ENCODE measurements around the gene NFIA.
A peak's percentile ranks its signal among the peaks of the same experiment; 100 is the strongest.

Gene NFIA

GRCh38 chr1:61082311-61083012 is at the start of gene NFIA:
TSS of gene NFIA (plus strand) at chr1:61082561.
- DNase-seq, result peak; percentile 45

GRCh38 chr1:61035880-61036279 is 46.5 kb upstream of the NFIA start:
- DNase-seq, result no peak

DNA sequence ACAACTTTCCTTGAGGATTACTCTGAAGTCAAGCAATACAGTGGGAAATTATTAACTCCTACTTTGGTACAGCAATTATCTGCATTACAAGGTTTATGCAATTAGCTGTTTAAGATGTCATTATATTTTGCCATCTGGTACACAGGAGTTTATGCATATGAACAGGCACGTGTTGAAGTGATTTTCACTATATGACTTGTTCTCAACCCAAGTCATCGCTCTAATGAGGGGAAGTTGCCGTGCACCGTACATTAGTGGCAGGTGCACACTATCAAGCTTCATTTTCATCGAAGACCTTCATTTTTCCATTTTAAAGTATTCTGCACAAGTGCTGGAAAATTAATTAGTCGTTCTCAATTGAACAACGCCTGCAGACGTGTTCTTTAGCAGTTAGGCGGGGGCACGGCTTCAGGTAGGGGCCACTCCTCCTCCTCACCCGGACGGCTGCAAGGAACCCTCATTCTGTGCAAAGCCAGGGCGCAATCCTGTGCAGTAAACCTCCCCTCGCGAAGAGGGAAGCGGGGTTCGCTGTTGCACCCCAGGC is 39.8 kb upstream of the NFIA start:
- DNase-seq, result peak; percentile 68

- DNase-seq, result peak; percentile 92
Observed at GRCh38 chr1:61043010-61043820, 39.1 kb upstream of the NFIA start.

GRCh38 chr1:61046434-61046833 is 35.9 kb upstream of the NFIA start:
- DNase-seq, result no peak

GRCh38 chr1:61047061-61047460 is 35.3 kb upstream of the NFIA start:
- no peak for DNase-seq

DNA sequence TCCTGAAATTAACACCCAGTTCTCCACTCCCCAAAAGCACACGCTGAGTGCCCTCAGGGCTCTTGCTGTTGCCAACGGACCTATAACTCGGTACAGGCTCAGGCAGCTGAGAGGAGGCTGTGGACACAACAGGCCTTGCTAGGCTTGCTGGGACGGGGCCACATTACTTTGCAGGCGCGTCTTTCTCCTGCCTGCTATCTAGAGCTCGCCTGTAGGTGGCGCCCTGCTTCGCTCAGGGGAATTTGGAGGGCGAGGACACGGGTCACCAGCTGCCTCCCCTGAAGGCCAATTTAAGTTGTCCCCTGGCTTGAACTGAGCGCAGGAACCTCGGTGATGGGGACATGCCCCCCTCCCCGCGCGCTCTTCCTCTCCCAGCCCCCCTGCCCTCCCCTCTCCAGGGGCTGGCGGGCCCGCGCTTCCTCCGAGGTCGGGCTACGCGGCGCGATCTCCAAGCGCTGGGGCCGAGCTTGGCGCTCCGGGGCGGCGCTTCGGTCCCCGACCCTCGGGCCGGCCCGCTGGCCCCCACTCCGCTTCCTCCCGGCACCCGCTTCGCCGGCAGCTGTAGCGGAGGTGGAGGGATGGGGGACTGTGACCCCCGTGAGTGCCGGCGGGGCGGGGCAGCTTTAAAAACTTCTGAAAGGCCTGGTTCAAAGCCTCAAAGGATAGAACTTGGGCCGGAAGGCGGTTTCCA is 32.4 kb upstream of the NFIA start:
- peak; percentile 92 for DNase-seq

DNA sequence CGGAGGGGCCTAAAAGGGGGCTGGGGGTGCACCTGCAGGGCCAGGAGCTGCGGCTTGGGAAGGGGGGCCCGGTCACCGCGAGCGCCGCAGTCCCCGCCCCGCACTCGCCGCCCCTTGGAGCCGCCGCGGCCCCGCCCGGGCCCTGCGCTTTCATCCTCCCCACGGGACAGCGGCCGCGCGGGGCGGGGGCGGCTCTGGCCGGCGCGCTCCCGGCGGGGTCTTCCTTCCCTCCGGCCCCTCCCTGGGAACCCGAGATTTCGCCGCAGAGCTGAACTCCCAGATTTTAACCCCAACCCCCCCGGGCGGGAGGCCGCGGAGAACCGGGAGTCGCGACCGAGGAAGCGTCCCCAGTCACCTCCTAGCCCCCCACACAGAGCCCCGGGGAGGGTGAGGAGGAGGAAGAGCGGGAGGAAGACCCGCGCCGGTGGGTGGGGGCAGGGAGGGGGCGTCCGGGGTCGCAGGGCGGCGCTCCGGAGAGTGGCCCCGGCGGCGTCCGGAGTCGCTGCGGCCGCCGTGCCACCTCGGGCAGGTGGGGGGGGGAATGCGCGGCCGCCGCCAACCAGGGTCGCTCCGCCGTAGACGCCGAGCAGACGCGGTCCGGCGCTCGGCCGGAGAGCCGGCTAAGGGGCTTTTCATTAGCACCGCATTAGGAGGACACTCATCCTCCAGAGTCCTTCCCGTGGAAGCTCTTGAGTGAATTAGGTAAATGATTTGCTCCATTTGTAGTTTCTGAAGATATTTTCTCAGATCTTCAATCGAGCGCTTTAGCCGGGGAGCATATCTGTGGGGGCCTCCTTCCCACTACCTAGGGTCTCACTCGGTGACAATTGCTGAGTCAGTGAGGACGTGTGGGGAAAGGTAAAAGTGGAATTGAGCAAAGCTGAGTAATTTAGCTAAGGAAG is 31.6 kb upstream of the NFIA start:
- DNase-seq, result no peak

- DNase-seq, result no peak
Observed at GRCh38 chr1:61051443-61051718, 31.0 kb upstream of the NFIA start.

DNA sequence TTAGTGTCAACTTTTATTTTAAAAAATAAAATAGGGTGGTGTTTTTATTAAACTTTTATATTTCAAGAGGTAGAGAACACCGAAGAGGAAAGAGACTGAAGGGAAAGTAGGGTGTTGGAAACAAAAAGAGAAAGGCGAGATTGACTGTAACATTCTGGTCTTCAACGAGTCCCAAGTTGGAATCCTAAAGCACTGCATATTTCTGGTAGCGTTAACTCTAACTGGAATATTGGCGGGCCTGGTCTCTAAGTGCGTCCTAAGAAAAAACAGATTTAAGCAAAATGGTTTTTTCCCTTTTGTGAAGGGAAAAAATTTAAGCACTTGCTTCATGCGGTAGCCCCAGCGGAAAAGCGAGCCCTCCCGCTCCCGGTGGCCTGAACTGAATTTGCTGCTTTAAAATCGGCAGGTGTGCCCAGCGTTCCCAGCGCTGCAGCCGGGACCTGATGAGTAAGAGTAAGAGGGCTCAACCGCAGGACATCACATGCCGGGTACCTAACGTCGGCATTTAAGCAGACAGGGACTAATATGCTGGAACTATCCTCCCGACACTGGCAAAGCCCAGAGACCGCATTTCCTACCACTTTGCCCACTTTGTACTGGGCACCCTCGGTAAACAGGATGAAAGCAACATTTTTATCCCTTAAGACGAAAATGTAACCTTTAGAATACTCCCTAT is 30.5 kb upstream of the NFIA start:
- no peak for DNase-seq

DNA sequence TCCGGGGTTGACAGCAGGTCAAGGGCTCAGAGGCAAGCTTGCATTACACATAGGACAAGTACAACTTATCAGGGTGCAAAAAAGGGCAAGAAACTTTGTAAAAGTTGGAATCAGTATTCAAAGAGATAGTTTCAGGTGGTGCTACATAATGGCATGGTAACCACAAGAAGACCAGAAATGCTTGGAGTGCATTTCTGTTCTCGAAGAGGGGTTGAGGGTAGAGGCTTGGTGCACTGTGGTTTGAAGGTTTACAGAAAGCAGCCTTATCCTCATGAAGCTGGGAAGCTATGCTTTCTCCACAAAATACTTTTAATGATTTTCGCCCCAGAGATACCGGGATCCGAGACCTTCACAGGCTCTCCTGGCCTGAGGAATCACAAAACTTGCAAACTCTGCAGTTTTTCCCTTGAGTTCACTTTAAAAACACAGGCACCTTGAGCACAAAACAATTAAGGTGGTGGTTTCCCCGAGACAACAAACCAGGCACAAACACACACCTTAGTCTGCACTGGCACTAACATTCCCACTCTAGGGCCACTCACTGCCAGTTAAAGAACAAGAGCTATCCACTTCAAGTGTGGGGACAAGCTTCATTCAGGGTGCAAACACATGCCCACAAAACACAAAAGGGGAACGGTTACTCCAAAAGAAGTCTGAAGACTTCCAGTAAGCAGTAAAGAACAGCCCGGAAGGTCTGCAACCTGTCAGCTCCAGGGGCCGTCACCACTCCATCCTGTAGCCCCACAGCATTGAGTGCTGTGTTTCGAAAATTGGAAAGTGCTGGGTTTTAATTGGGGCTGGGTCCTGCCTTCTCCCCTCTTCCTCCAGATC is 29.8 kb upstream of the NFIA start:
- DNase-seq, result no peak

GRCh38 chr1:61053226-61053711 is 29.1 kb upstream of the NFIA start:
- DNase-seq, result no peak

GRCh38 chr1:61053712-61054600 is 28.4 kb upstream of the NFIA start:
- no peak for DNase-seq

GRCh38 chr1:61054601-61054993 is 27.8 kb upstream of the NFIA start:
- no peak for DNase-seq

- peak; percentile 67 for DNase-seq
Observed at GRCh38 chr1:61055110-61055614, 27.2 kb upstream of the NFIA start.

DNA sequence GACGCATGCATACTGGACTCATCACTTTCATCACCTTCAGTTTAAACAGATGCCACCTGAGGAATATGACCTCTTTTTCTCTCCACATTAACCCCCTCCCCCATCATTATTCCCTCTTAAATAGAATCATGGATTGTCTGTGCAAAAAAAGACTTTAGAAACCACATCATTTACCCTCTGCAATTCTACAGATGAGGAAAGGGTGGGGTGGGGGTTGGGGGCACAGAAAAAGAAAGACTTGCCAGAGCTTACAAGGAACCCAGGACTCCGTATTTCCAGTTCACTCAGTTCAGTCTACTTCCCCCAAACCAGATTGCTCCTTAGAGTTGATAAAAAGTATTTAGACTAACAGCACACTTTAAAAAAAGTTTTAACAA is 26.2 kb upstream of the NFIA start:
- peak; percentile 58 for DNase-seq

DNA sequence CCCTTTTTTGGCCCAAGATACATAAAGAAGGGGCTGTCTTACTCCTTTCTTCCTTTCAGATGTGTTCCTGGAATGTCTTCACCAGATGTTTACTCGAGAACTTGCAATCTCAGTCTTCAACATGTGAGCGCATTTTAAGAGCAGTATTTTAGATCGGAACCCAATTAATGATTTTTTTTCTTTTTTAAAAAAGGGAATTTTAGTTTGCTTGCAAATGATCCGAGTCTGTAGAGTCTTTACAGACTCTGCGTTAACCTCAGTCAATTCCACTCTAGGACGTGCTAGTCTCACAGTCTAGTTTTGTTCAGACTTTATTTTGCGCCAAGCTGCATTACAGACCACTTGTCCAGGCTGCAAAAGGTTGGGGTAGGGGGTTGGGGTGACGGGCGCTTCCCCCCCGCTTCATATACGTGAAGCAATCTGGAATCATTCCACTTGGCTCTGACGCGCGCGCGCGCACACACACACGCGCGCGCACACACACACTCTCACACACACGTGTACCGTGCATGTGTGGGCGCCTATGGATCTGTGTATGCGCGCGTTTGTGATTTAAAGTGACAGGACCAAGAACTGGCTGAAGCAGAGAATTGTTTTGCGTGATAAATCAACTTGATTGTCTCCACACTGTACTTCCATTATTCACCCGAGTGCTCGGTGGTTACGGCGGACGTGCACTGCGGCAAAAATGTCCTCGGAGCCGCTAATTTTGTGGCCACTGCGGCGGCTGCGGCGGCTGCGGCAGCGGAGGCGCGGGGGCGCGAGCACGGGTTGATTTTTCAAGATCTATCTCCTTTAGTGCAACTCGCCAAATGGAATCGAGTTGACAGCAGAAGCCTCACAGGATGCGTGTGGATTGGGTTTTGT is 25.6 kb upstream of the NFIA start:
- DNase-seq, result peak; percentile 76

DNA sequence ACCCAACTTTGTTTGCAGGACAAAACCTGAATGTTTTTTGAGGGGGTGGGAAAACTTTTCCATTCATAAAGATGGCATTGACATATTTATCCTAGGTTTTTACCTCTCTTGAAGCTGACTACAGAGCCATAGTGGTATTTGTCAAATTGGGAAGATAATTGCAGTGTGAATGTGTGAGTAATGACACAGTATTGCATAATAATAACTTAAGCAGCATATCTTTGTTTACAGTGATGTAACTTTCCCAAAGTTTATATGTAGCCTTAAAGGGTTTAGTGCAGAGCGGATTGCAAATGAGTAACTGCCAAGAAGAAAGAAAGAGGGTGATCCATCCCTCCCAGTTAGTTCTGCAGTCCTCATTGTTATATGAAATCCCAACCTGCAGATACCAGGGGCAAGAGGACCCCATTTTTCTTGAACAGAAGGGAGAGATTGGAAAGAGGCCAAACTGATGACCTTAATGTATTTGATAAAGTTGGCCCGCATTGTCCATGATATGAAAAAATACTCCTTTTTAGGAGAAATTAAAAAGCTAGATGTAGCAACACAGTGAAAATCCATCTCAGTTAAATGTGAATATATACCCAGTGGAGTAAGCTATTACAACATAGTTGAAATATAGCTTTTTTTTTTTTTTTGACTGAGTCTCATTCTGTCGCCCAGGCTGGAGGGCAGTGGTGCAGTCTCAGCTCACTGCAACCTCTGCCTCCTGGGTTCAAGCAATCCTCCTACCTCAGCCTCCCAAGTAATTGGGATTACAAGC is 23.7 kb upstream of the NFIA start:
- DNase-seq, result no peak
